ENCODE data around the gene ZCCHC14. TPM values are rescaled to one million over a fixed set of nuclear protein-coding genes. Genes with fewer than 3 reads are reported as not detected.

The ZCCHC14 gene
- total and polyA plus RNA-seq, 2 of the 13 experiments (the other 11 are each of a cell fraction or from before 2014, with no cell fraction given): 12.4 to 12.5 TPM

DNA sequence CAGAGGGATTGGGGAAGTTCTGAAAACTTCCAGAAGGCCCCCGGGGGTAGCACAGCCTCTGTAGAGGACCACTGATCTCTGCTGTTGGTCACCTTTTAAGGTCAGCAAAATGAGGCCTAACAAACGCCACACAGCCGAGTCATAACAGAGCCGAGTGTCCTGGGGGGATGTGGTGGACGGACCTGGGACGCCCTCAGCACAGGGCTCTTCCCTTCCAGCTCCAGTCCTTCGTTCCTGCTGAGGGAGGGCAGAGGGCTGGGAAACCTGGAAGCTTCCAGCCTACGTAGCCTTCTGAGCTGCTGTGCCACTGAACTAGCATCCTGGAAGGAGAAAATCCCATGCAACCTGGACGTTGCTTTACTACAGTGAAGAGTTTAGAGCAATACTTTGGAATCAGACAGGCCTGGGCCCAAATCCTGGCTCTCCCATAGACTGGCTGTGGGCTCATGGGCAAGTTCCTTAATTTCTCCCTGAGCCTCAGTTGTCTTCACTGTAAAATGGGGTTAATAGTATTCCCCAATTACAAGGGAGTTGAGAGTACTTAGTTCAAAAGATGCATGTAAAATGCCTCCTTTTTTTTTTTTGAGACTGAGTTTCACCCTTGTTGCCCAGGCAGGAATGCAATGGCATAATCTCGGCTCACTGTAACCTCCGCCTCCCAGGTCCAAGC is 34.4 kb upstream of the ZCCHC14 start (continued):
- TF ChIP-seq, protein P1, sequence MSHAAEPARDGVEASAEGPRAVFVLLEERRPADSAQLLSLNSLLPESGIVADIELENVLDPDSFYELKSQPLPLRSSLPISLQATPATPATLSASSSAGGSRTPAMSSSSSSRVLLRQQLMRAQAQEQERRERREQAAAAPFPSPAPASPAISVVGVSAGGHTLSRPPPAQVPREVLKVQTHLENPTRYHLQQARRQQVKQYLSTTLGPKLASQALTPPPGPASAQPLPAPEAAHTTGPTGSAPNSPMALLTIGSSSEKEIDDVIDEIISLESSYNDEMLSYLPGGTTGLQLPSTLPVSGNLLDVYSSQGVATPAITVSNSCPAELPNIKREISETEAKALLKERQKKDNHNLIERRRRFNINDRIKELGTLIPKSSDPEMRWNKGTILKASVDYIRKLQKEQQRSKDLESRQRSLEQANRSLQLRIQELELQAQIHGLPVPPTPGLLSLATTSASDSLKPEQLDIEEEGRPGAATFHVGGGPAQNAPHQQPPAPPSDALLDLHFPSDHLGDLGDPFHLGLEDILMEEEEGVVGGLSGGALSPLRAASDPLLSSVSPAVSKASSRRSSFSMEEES (CRISPR knock-in tag; IDR thresholded peaks at IDR 0.05): no peak
- TF ChIP-seq, protein P2, sequence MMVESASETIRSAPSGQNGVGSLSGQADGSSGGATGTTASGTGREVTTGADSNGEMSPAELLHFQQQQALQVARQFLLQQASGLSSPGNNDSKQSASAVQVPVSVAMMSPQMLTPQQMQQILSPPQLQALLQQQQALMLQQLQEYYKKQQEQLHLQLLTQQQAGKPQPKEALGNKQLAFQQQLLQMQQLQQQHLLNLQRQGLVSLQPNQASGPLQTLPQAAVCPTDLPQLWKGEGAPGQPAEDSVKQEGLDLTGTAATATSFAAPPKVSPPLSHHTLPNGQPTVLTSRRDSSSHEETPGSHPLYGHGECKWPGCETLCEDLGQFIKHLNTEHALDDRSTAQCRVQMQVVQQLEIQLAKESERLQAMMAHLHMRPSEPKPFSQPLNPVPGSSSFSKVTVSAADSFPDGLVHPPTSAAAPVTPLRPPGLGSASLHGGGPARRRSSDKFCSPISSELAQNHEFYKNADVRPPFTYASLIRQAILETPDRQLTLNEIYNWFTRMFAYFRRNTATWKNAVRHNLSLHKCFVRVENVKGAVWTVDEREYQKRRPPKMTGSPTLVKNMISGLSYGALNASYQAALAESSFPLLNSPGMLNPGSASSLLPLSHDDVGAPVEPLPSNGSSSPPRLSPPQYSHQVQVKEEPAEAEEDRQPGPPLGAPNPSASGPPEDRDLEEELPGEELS (CRISPR knock-in tag; IDR thresholded peaks at IDR 0.05): no peak
- TF ChIP-seq FOXA1 (IDR thresholded peaks at IDR 0.05) (no peak), FOXA1 (CRISPR knock-in tag; IDR thresholded peaks at IDR 0.05) (no peak), RFX5 (IDR thresholded peaks at IDR 0.05; ENCODE audit: low read depth, low read length) (no peak), XRCC5 (optimal IDR thresholded peaks at IDR 0.05; ENCODE audit: low read length) (no peak), NFE2L1 (CRISPR knock-in tag; IDR thresholded peaks at IDR 0.05; ENCODE audit: borderline replicate concordance) (no peak), ZNF552 (CRISPR knock-in tag; IDR thresholded peaks at IDR 0.05; ENCODE audit: borderline replicate concordance) (no peak), ATRX (CRISPR knock-in tag; IDR thresholded peaks at IDR 0.05; ENCODE audit: borderline replicate concordance) (no peak), SAP130 (CRISPR knock-in tag; IDR thresholded peaks at IDR 0.05; ENCODE audit: low read depth) (0 out of 2 replicates have a peak, but pooled peaks have one; percentile 1), AHR (CRISPR knock-in tag; IDR thresholded peaks at IDR 0.05) (no peak)
- TF ChIP-seq, protein P3, sequence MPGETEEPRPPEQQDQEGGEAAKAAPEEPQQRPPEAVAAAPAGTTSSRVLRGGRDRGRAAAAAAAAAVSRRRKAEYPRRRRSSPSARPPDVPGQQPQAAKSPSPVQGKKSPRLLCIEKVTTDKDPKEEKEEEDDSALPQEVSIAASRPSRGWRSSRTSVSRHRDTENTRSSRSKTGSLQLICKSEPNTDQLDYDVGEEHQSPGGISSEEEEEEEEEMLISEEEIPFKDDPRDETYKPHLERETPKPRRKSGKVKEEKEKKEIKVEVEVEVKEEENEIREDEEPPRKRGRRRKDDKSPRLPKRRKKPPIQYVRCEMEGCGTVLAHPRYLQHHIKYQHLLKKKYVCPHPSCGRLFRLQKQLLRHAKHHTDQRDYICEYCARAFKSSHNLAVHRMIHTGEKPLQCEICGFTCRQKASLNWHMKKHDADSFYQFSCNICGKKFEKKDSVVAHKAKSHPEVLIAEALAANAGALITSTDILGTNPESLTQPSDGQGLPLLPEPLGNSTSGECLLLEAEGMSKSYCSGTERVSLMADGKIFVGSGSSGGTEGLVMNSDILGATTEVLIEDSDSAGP (CRISPR knock-in tag; IDR thresholded peaks at IDR 0.05; ENCODE audit: borderline replicate concordance): peak; percentile 18; the same call in 1 of the 2 replicates
- TF ChIP-seq, protein P4, sequence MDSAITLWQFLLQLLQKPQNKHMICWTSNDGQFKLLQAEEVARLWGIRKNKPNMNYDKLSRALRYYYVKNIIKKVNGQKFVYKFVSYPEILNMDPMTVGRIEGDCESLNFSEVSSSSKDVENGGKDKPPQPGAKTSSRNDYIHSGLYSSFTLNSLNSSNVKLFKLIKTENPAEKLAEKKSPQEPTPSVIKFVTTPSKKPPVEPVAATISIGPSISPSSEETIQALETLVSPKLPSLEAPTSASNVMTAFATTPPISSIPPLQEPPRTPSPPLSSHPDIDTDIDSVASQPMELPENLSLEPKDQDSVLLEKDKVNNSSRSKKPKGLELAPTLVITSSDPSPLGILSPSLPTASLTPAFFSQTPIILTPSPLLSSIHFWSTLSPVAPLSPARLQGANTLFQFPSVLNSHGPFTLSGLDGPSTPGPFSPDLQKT (CRISPR knock-in tag; IDR thresholded peaks at IDR 0.05; ENCODE audit: borderline replicate concordance): no peak

All from HepG2 (cell line).